Measurements from ENCODE around the gene FAS. TPM values are rescaled to one million over a fixed set of nuclear protein-coding genes. Genes with fewer than 3 reads are reported as not detected.

The FAS gene
- total and polyA plus RNA-seq, 2 experiments from 2014 or later: 7.3 to 14.1 TPM

GRCh38 chr10:88987243-88987725 lies 3.3 kb upstream of the FAS start:
- Histone ChIP-seq H4K20me1 (ENCODE audit: insufficient read depth, poor library complexity, severe bottlenecking) (no peaks in the 10 kb centered on the region), H2AFZ (no peak overlapping the region), H3K4me3 (no peak overlapping the region), H3K27me3 (no peaks in the 10 kb centered on the region), H3K27ac (no peak overlapping the region), H3K79me2 (peaks cover 1% of the 10 kb centered on the region), H3K4me1 (ENCODE audit: insufficient read depth) (peaks cover 16% of the 10 kb centered on the region), H3K36me3 (replicated peaks; ENCODE audit: insufficient read depth, low read depth) (no peaks in the 10 kb centered on the region), H3K9me3 (ENCODE audit: low read depth) (no peaks in the 10 kb centered on the region), H3K9me2 (replicated peaks; ENCODE audit: insufficient read depth) (no peaks in the 10 kb centered on the region), H3K4me2 (no peak overlapping the region)
- TF ChIP-seq EZH2 (IDR thresholded peaks at IDR 0.05; ENCODE audit: borderline replicate concordance) (no peak), EZH2phosphoT487 (IDR thresholded peaks at IDR 0.05; ENCODE audit: low read depth, severe bottlenecking, unreplicated experiment) (no peak), CTCF (IDR thresholded peaks at IDR 0.05; ENCODE audit: poor library complexity) (no peak)
- no peak for DNase-seq (ENCODE audit: low spot score)

GRCh38 chr10:88987840-88988239 lies 2.8 kb upstream of the FAS start:
- Histone ChIP-seq H4K20me1 (ENCODE audit: insufficient read depth, poor library complexity, severe bottlenecking) (no peaks in the 10 kb centered on the region), H3K9me3 (ENCODE audit: low read depth) (no peaks in the 10 kb centered on the region), H3K4me2 (no peak overlapping the region), H3K9me2 (replicated peaks; ENCODE audit: insufficient read depth) (no peaks in the 10 kb centered on the region), H3K4me1 (ENCODE audit: insufficient read depth) (peaks cover 18% of the 10 kb centered on the region), H3K4me3 (no peak overlapping the region), H3K79me2 (peaks cover 7% of the 10 kb centered on the region), H3K27ac (no peak overlapping the region), H3K36me3 (replicated peaks; ENCODE audit: insufficient read depth, low read depth) (no peaks in the 10 kb centered on the region), H3K27me3 (no peaks in the 10 kb centered on the region), H2AFZ (no peak overlapping the region)
- TF ChIP-seq CTCF (IDR thresholded peaks at IDR 0.05; ENCODE audit: poor library complexity) (no peak), EZH2 (IDR thresholded peaks at IDR 0.05; ENCODE audit: borderline replicate concordance) (no peak), EZH2phosphoT487 (IDR thresholded peaks at IDR 0.05; ENCODE audit: low read depth, severe bottlenecking, unreplicated experiment) (no peak)
- WGBS (ENCODE audit: low lambda C conversion rate, missing lambda C conversion rate): 89% methylated on average over 2 of the region's 2 CpGs
- no peak for DNase-seq (ENCODE audit: low spot score)

- Histone ChIP-seq H3K9me2 (replicated peaks; ENCODE audit: insufficient read depth) (no peaks in the 10 kb centered on the region), H3K4me1 (ENCODE audit: insufficient read depth) (peaks cover 12% of the 10 kb centered on the region), H3K4me2 (peak overlapping the region; percentile 89), H3K27ac (peak overlapping the region; percentile 59), H3K27me3 (no peaks in the 10 kb centered on the region), H3K36me3 (replicated peaks; ENCODE audit: insufficient read depth, low read depth) (no peaks in the 10 kb centered on the region), H3K9me3 (ENCODE audit: low read depth) (no peaks in the 10 kb centered on the region), H3K4me3 (no peak overlapping the region), H2AFZ (no peak overlapping the region), H3K79me2 (peaks cover 10% of the 10 kb centered on the region), H4K20me1 (ENCODE audit: insufficient read depth, poor library complexity, severe bottlenecking) (no peaks in the 10 kb centered on the region)
- DNase-seq (ENCODE audit: low spot score): no peak
- no peak for TF ChIP-seq CTCF (IDR thresholded peaks at IDR 0.05; ENCODE audit: poor library complexity)
- 84% methylated on average over 2 of the region's 2 CpGs for WGBS (ENCODE audit: low lambda C conversion rate, missing lambda C conversion rate)
Measured at GRCh38 chr10:88989423-88989822, 1.2 kb upstream of the FAS start.

- peak overlapping the region; percentile 76 for H3K27ac ChIP-seq
- TF ChIP-seq EZH2 (IDR thresholded peaks at IDR 0.05; ENCODE audit: borderline replicate concordance) (no peak), EZH2phosphoT487 (IDR thresholded peaks at IDR 0.05; ENCODE audit: low read depth, severe bottlenecking, unreplicated experiment) (no peak)
- peaks cover 10% of the 10 kb centered on the region for H3K79me2 ChIP-seq
- H3K9me2 ChIP-seq (replicated peaks; ENCODE audit: insufficient read depth): no peaks in the 10 kb centered on the region
- WGBS (ENCODE audit: low lambda C conversion rate, missing lambda C conversion rate): 41% methylated on average over 8 of the region's 8 CpGs
- no peaks in the 10 kb centered on the region for H3K36me3 ChIP-seq (replicated peaks; ENCODE audit: insufficient read depth, low read depth)
- peaks cover 12% of the 10 kb centered on the region for H3K4me1 ChIP-seq (ENCODE audit: insufficient read depth)
- H3K27me3 ChIP-seq: no peaks in the 10 kb centered on the region
- peak; percentile 58 for DNase-seq (ENCODE audit: low spot score)
- H3K9me3 ChIP-seq (ENCODE audit: low read depth): no peaks in the 10 kb centered on the region
- peak overlapping the region; percentile 89 for H3K4me2 ChIP-seq
- H3K4me3 ChIP-seq: peak overlapping the region; percentile 92
- H2AFZ ChIP-seq: peak overlapping the region; percentile 77
- H4K20me1 ChIP-seq (ENCODE audit: insufficient read depth, poor library complexity, severe bottlenecking): no peaks in the 10 kb centered on the region
Measured at GRCh38 chr10:88989824-88990383, 694 bp upstream of the FAS start.

All from hepatocyte (in vitro differentiated cells).